NB4 (cell line): ENCODE data around the gene MCF2L.

ENCODE experiments used
- DNase-seq: peaks from one replicate; pipeline ENCODE4 v3.0.0; 2010; ENCODE audit warnings: low read depth
- H3K4me3 ChIP-seq: one replicate; pipeline ENCODE4 v1.5.1; 2011; ENCODE audit warnings: mild to moderate bottlenecking, low read depth, low read length, moderate library complexity
- MAX ChIP-seq: IDR thresholded peaks from 2 replicates; pipeline ENCODE4 v1.6.1; 2011; ENCODE audit warnings: low read depth, low read length
- MYC ChIP-seq: IDR thresholded peaks from 2 replicates; pipeline ENCODE4 v1.6.1; 2011; ENCODE audit warnings: low read depth, low read length
- POLR2A ChIP-seq: IDR thresholded peaks from 2 replicates; pipeline ENCODE4 v1.6.1; 2011; ENCODE audit warnings: mild to moderate bottlenecking; ENCODE audit not compliant: insufficient read length; ENCODE audit errors: extremely low read depth
- TF ChIP-seq, protein P1 (sequence below): IDR thresholded peaks from one replicate; pipeline ENCODE4 v1.5.1; 2012; ENCODE audit warnings: low read depth, low read length

Gene MCF2L

GRCh38 chr13:113043001-113043630, 74.1 kb downstream of the MCF2L start:
- TF ChIP-seq MAX: no peak
- TF ChIP-seq, protein P1, sequence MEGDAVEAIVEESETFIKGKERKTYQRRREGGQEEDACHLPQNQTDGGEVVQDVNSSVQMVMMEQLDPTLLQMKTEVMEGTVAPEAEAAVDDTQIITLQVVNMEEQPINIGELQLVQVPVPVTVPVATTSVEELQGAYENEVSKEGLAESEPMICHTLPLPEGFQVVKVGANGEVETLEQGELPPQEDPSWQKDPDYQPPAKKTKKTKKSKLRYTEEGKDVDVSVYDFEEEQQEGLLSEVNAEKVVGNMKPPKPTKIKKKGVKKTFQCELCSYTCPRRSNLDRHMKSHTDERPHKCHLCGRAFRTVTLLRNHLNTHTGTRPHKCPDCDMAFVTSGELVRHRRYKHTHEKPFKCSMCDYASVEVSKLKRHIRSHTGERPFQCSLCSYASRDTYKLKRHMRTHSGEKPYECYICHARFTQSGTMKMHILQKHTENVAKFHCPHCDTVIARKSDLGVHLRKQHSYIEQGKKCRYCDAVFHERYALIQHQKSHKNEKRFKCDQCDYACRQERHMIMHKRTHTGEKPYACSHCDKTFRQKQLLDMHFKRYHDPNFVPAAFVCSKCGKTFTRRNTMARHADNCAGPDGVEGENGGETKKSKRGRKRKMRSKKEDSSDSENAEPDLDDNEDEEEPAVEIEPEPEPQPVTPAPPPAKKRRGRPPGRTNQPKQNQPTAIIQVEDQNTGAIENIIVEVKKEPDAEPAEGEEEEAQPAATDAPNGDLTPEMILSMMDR: no peak
- TF ChIP-seq MYC: no peak

GRCh38 chr13:113043931-113044330, 74.9 kb downstream of the MCF2L start:
- DNase-seq: no peak
- no peak overlapping the region for H3K4me3 ChIP-seq
- TF ChIP-seq MYC (no peak), MAX (no peak), POLR2A (no peak)
- TF ChIP-seq, protein P1: no peak

More at GRCh38 chr13:113043001-113043630, 74.1 kb downstream of the MCF2L start:
- no peak overlapping the region for H3K4me3 ChIP-seq
- no peak for DNase-seq

- H3K4me3 ChIP-seq: no peak overlapping the region
- no peak for DNase-seq
- TF ChIP-seq POLR2A (no peak), MYC (no peak), MAX (no peak)
- TF ChIP-seq, protein P1: no peak
Measured at GRCh38 chr13:113044391-113045114, 75.5 kb downstream of the MCF2L start.

- TF ChIP-seq MAX: no peak
- no peak for TF ChIP-seq MYC
- TF ChIP-seq, protein P1: no peak
- no peak for TF ChIP-seq POLR2A
- no peak overlapping the region for H3K4me3 ChIP-seq
- DNase-seq: no peak
Measured at GRCh38 chr13:113045251-113046127, 76.5 kb downstream of the MCF2L start.

DNA sequence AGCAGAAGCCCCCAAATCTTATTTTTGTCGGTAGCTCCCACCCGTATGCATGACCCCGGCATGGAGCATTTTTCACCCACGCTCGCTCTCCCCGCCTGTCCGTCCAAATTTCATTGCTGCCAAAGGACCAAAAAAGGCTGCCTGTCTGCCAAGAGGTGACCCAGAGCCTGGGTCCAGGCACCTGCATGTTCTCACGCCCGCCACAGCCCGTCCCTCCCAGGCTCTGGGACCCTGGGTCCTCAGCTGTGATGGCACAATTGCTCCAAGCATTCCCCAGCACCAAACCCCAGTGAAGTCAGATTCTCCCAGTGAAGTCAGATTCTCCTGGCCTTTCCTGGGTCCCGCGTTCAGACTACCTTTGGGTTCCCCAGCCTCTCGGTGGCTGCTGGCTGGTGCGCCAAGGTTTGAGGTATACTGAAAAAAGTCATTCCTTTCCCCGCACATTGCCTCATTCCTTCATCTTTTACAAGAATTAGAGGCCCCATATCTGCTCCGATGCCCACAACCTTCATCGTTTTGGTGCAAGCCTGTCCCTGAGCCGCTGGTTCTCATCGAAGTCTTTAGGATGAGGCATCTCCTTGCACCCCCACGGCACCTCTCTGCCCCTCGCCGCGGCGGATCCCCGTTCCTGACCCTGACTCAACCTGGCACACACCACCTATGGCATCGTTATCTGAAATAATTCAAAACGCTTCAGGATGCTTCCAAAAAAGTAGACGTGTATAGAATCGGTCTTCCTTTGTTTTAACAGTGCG, 77.3 kb downstream of the MCF2L start:
- TF ChIP-seq POLR2A (no peak), MYC (no peak), MAX (no peak)
- TF ChIP-seq, protein P1: no peak
- no peak for DNase-seq
- no peak overlapping the region for H3K4me3 ChIP-seq
